Measurements from ENCODE around the gene ZSWIM1.
"Not testable (repeated sequence)": the region's sequence is repeated elsewhere in the genome, so short reads cannot be mapped to it uniquely, and the experiment has no call there.

Gene ZSWIM1

GRCh38 chr20:45927071-45927878 lies 46.2 kb downstream of the ZSWIM1 start:
- DNase-seq (ENCODE audit: low read depth in 2 of 2), result no peak

GRCh38 chr20:45931680-45932079 lies 50.7 kb downstream of the ZSWIM1 start:
- DNase-seq (ENCODE audit: low read depth in 2 of 2), result not testable (repeated sequence)

- DNase-seq (ENCODE audit: low read depth in 2 of 2), result peak; percentile 32 to 40
Measured at GRCh38 chr20:45933266-45934045, 52.4 kb downstream of the ZSWIM1 start.

GRCh38 chr20:45934046-45934585 lies 53.1 kb downstream of the ZSWIM1 start:
- DNase-seq (ENCODE audit: low read depth in 2 of 2), result peak in 1 of 2 donors; percentile 53

Measured in stimulated activated CD8-positive, alpha-beta memory T cell treated with anti-CD3 and anti-CD28 coated beads, Interleukin-7, amount 100 ng/mL, for 4 hours (primary cell).